NOMO-1 (cell line): ENCODE results near the gene RNF227.
"Not testable (repeated sequence)": the region's sequence is repeated elsewhere in the genome, so short reads cannot be mapped to it uniquely, and the experiment has no call there.

Experiments
- DNase-seq, 2 experiments: peaks; one replicate each; lab custom pipeline; 2025; ENCODE audit not compliant: unreplicated experiment in 2 of 2; lab: John Stamatoyannopoulos, UW

RNF227 gene

GRCh38 chr17:7915611-7916384, at the start of gene RNF227:
Gene RNF227 (minus strand): TSS chr17:7916289. CDS start chr17:7916195, 94 bp downstream.
- DNase-seq: peak; percentile 91 to 95

- DNase-seq: no peak
These were observed 45.3 kb upstream of the RNF227 start for GRCh38 chr17:7961421-7961820.

- DNase-seq: peak; percentile 65 to 79
These were observed 43.6 kb upstream of the RNF227 start for GRCh38 chr17:7959503-7960253.

- DNase-seq: peak; percentile 20 to 60
These were observed 40.3 kb upstream of the RNF227 start for GRCh38 chr17:7956228-7956965.

- peak; percentile 30 to 80 for DNase-seq
These were observed 39.5 kb upstream of the RNF227 start for GRCh38 chr17:7955414-7956227.

GRCh38 chr17:7953266-7953665, 37.2 kb upstream of the RNF227 start:
- DNase-seq: not testable (repeated sequence)

GRCh38 chr17:7951143-7951792, 35.2 kb upstream of the RNF227 start:
- DNase-seq: no peak

GRCh38 chr17:7950578-7950977, 34.5 kb upstream of the RNF227 start:
- DNase-seq: no peak

GRCh38 chr17:7947651-7948050, 31.6 kb upstream of the RNF227 start:
- no peak for DNase-seq

- DNase-seq: no peak
These were observed 30.4 kb upstream of the RNF227 start for GRCh38 chr17:7946441-7946840.

- no peak for DNase-seq
These were observed 29.6 kb upstream of the RNF227 start for GRCh38 chr17:7945651-7946050.

GRCh38 chr17:7944326-7944725, 28.2 kb upstream of the RNF227 start:
- DNase-seq: no peak

- no peak for DNase-seq
These were observed 27.2 kb upstream of the RNF227 start for GRCh38 chr17:7943291-7943690.

- no peak for DNase-seq
These were observed 24.7 kb upstream of the RNF227 start for GRCh38 chr17:7940743-7941142.

GRCh38 chr17:7940034-7940433, 23.9 kb upstream of the RNF227 start:
- DNase-seq: no peak

- DNase-seq: no peak
These were observed 19.8 kb upstream of the RNF227 start for GRCh38 chr17:7935859-7936258.

GRCh38 chr17:7932949-7933348, 16.9 kb upstream of the RNF227 start:
- DNase-seq: peak; percentile 65 to 77

- DNase-seq: peak in 1 of 2 experiments; percentile 35
These were observed 16.4 kb upstream of the RNF227 start for GRCh38 chr17:7932483-7932891.

- DNase-seq: peak; percentile 99
These were observed 15.8 kb upstream of the RNF227 start, which contains the start of the genes CNTROB and TRAPPC1 for GRCh38 chr17:7931709-7932482. Gene CNTROB (plus strand): TSS chr17:7932206. CDS start chr17:7933080, 874 bp downstream. Gene TRAPPC1 (minus strand): TSS chr17:7931946. CDS start chr17:7931829, 117 bp downstream.
